Keratinocyte (primary cell): ENCODE results near the gene ARHGEF37.

Source experiments
- EZH2 ChIP-seq: IDR thresholded peaks from one replicate; pipeline ENCODE4 v1.6.1; 2012; ENCODE audit warnings: inconsistent platforms, mild to moderate bottlenecking, low read length, moderate library complexity
- TF ChIP-seq, protein P1 (sequence below), 3 experiments: IDR thresholded peaks in 1 of 3; conservative IDR thresholded peaks in 1 of 3; optimal IDR thresholded peaks in 1 of 3; 2 replicates in 2 of 3; 3 replicates in 1 of 3; pipeline versions ENCODE3 to v1.5.1; 2011; ENCODE audit warnings: low read length in 3 of 3, mild to moderate bottlenecking in 3 of 3, moderate library complexity in 2 of 3, control low read depth in 1 of 3, inconsistent platforms in 1 of 3; ENCODE audit not compliant: insufficient read depth in 2 of 3; ENCODE audit errors: extremely low read depth in 1 of 3

DNA sequence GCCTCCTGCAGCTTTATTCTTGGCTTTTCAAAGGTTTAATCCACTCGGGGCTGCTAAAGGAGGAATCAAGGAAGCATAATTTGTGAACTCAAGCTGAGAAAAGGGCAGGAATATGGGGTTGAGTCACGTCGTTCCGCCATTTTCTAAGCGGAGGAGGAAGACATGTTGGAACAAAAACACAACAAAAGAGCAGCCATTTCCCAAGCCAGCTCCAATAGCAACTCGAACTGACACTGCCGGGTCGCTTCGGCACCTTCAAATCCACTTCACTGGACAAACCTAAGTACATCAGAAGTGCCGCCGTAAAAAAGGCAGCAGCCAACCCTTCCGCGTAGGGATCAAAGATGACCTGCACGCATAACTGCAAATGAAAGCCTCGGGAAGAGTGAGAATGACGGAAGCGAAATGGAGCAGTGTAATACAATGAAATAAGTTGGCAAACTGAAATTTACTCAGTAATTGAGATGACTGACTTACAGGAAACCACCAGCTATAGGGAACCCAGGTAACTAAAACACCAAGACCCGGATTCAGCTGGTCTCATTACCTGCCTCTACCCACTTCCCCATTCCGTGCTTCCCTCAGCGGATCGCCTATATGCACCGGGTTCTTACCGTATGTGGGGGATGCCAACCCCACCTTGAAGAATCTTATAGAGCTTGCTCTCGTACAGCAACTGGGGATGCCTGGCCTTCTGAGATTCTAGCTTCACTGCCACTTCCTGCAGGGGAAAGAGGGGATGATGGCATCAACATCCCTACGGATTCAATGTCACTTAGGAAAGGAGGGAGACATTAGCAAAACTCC, 31.6 kb upstream of the ARHGEF37 start:
- TF ChIP-seq, protein P1, sequence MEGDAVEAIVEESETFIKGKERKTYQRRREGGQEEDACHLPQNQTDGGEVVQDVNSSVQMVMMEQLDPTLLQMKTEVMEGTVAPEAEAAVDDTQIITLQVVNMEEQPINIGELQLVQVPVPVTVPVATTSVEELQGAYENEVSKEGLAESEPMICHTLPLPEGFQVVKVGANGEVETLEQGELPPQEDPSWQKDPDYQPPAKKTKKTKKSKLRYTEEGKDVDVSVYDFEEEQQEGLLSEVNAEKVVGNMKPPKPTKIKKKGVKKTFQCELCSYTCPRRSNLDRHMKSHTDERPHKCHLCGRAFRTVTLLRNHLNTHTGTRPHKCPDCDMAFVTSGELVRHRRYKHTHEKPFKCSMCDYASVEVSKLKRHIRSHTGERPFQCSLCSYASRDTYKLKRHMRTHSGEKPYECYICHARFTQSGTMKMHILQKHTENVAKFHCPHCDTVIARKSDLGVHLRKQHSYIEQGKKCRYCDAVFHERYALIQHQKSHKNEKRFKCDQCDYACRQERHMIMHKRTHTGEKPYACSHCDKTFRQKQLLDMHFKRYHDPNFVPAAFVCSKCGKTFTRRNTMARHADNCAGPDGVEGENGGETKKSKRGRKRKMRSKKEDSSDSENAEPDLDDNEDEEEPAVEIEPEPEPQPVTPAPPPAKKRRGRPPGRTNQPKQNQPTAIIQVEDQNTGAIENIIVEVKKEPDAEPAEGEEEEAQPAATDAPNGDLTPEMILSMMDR (optimal IDR thresholded peaks at IDR 0.05 in 1 of 3, IDR thresholded peaks at IDR 0.05 in 1 of 3, conservative IDR thresholded peaks at IDR 0.05 in 1 of 3; ENCODE audit: extremely low read depth in 1 of 3, insufficient read depth in 2 of 3, low read length in 3 of 3) = no peak
- no peak for TF ChIP-seq EZH2
